ENCODE data around the gene KRTAP5-3.

The KRTAP5-3 gene

GRCh38 chr11:1642288-1643145 lies 34.3 kb upstream of the KRTAP5-3 start:
- DNase-seq: no peak

GRCh38 chr11:1641096-1641495 lies 32.8 kb upstream of the KRTAP5-3 start:
- no peak for DNase-seq

DNA sequence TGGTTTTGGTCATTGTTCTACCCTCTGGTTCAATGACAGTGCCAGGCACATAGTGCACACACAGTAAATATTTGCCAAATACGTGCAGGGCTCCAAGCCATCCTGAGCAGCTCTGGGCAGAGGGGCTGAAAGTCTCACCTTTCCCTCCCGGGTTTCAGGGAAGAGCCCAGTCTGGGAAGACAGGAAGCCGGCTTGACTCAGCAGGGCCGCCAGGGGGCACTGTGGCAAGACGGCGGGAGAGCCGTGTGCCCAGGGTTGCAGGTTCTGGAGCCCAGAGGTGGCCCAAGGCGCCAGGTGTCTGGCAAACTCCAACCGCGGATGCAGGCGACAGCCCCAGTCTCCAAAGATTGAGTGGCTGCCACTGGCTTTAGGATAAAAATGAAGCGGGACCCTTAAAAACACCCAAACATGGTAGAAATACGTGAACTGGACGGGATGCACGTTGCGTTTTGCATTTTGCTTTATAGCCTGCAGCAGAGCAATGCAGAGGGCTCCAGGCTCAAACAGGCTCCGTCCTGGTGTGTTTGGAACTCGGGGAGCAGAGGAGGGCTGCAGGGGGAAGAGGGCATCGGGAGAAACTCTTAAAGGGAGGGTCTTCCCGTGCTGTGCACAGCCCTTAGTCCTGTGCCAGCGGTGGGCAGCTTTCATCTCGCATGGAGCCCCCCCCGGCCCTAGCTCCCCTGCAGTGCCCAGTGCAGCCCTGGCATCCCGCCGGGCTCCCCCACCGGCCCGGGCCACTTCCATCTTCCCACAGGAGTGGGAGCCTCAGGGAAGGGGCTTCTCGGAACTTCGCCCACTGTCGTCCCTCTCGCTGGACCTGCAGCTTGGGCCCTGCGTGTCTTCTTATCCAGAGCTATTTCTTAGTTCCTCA lies 32.0 kb upstream of the KRTAP5-3 start:
- peak in 1 of 2 donors; percentile 23 for DNase-seq

DNA sequence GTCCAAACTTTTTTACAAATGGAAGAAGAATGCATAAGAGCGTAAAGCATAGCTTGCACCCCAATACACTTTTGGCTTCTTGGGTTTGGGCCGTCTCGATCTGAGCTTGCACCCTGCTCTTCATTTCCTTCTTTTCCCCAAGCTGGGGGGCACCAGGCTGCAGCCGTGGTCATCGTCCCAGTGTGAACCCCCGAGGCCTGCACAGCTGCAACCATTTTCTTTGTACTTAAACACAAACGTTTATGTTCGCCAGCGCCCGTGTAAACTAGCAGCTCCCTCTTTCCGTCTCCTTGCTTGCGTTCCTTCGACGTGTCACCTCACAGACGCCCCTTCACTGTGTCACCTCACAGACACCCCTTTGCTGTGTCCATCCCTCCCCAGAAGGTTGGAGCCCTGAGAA lies 31.4 kb upstream of the KRTAP5-3 start:
- no peak for DNase-seq

GRCh38 chr11:1639102-1639620 lies 30.9 kb upstream of the KRTAP5-3 start:
- DNase-seq: no peak

- DNase-seq: no peak
These were observed 30.1 kb upstream of the KRTAP5-3 start for GRCh38 chr11:1638344-1638743.

DNA sequence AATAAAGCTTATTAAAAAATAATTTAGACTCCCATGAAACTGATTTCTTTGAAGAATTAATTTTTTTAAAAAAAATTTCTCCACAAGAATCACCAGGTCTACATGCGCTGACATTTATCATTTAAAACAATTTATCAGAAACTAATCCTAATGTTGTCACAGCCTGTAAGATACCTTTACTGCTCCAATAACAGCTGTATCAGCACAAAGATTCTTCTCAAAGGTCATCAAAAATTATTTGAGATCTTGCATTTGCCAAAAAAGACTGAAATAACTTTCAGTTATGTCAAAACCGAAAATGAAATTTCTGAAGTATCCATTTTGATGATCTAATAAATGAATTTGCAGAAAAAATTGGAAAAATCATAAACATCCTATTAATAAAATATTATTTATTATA lies 29.4 kb upstream of the KRTAP5-3 start:
- DNase-seq: no peak

- DNase-seq: no peak
These were observed 28.2 kb upstream of the KRTAP5-3 start for GRCh38 chr11:1636291-1636950.

GRCh38 chr11:1633864-1634263 lies 25.6 kb upstream of the KRTAP5-3 start:
- no peak for DNase-seq

GRCh38 chr11:1632053-1632714 lies 23.9 kb upstream of the KRTAP5-3 start:
- no peak for DNase-seq

DNA sequence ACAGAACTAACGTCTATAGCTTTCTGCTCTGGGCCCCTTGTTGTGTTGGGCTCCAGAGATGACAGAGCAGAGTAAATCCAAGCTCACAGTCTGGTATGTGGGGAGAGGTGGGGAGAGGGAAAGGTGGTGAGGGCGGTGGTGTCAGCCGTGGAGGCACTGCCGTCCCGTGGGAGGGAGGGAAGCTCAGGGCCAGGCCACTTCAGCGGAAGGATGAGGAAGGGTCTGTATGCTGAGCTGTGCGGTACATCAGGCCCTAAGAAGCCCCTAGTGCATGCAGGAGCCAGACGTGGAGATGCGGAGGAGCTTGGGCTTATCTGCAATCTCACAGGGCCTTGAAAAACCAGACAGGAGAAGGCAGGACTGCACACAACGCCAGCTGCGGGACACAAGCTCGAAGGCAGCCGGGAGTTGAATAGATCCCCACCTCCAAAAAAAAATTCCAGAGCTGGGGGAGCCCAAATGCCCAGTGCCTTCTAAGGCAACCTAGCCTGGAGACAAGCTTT lies 22.9 kb upstream of the KRTAP5-3 start:
- DNase-seq: no peak

DNA sequence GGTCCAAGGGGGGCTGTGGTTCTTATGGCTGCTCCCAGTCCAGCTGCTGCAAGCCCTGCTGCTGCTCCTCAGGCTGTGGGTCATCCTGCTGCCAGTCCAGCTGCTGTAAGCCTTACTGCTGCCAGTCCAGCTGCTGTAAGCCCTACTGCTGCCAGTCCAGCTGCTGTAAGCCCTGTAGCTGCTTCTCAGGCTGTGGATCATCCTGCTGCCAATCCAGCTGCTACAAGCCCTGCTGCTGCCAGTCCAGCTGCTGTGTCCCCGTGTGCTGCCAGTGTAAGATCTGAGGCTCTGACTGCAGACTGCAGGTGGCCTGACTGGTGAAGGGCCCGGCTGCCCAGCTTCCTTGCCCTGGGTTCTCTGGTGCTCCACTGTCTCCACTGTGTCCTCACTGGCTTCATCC lies 22.0 kb upstream of the KRTAP5-3 start:
- DNase-seq: no peak

DNA sequence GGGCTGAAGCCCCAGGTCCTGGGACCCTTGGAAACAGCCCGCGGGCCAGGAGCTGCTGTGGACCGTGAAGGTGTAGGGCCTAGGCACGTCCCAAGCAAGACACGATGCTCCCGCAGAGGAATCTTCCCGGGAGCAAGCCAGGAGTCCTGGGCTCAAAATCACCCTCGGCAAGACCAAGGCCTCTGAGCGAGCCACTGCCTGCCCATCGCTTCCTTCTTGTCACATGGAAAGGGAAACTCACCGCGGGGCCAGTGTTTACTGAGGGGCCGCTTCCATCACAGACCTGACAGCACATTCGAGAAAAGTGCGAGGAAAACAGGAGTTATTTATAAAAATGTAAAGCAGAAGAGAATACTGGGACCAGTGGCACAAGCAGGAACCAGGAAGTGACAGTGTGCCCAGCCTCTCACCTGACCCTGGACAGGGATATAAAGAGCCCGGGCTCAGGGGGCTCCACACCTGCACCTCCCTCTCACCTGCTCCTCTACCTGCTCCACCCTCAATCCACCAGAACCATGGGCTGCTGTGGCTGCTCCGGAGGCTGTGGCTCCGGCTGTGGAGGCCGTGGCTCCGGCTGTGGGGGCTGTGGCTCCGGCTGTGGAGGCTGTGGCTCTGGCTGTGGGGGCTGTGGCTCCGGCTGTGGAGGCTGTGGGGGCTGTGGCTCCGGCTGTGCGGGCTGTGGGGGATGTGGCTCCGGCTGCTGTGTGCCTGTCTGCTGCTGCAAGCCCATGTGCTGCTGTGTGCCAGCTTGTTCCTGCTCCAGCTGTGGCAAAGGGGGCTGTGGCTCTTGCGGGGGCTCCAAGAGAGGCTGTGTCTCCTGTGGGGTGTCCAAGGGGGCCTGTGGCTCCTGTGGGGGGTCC lies 21.3 kb upstream of the KRTAP5-3 start, which contains the start of gene KRTAP5-5:
TSS of gene KRTAP5-5 (plus strand) at position 450 of the 860 bp plus-strand sequence. CDS start at position 516, 66 bp downstream.
- no peak for DNase-seq

GRCh38 chr11:1628506-1629325 lies 20.5 kb upstream of the KRTAP5-3 start:
- DNase-seq: peak; percentile 51 to 61

- DNase-seq: no peak
These were observed 17.3 kb upstream of the KRTAP5-3 start for GRCh38 chr11:1625541-1625940.

GRCh38 chr11:1624621-1625020 lies 16.4 kb upstream of the KRTAP5-3 start:
- DNase-seq: no peak

DNA sequence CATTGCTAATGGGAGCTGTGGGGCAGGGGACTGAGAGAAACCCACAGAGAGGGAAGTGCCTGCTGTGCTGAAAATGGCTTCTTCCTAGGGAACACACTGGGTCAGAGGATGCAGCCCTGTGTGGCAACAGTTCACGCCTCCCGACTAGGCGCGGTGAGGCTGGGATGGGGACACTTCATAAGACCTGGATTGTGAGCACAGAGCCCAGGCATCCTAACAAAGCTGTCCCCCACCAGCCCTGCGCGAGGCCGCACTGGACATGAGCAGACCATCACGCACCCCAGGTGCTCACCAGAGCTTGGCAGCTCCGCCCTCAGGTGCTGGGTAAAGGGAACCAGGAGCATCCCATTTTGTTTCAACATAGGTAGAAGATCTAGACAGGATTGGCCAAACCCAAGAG lies 15.5 kb upstream of the KRTAP5-3 start:
- DNase-seq: no peak

- no peak for DNase-seq
These were observed 13.8 kb upstream of the KRTAP5-3 start, which contains the start of gene KRTAP5-4 for GRCh38 chr11:1622086-1622485. TSS of gene KRTAP5-4 (minus strand) at chr11:1622138. CDS start at chr11:1622093, 45 bp downstream.

GRCh38 chr11:1619449-1619848 lies 11.2 kb upstream of the KRTAP5-3 start:
- peak; percentile 29 to 46 for DNase-seq

GRCh38 chr11:1618231-1618630 lies 10.0 kb upstream of the KRTAP5-3 start:
- no peak for DNase-seq
